Measurements from ENCODE around the gene SLAMF6.
"Not testable (repeated sequence)": the region's sequence is repeated elsewhere in the genome, so short reads cannot be mapped to it uniquely, and the experiment has no call there.

Gene SLAMF6

DNA sequence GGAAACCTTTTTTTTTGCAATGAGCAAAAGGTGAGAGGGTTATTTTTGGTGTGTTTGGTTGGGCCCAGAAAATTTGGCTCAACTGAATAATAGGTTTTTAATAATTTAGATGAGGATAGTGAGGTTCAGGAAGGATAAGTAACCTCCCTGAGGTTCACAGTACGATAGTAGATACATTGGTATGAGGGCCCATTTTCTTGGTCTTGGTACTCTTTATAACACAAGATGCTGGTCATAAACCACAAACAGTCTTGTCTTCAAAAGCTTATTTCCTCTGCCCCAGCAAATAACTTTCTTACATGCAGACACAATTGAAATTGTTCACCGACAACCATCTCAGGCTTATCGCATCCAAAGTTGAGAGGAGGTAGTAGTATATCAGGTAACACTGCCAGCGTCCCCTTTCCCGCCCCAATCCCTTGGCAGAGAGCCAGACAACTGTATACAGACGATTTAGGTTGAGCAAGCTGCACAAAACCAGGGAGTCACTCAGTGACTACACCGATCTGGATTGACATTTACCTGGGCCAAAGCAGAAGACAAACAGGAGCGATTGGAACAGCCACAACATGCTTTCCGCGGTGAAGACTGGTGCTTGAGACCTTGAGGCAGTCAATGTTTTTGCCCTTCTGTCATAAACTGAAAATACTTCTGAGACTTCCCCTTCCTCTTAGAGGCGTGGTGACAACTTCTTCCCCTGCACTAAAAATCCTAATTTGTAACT lies at the start of gene SLAMF6:
SLAMF6 (minus strand) TSS at position 634 of the 724 bp plus-strand sequence; CDS start at position 571, 63 bp downstream.
- no peak for FAIRE-seq

DNA sequence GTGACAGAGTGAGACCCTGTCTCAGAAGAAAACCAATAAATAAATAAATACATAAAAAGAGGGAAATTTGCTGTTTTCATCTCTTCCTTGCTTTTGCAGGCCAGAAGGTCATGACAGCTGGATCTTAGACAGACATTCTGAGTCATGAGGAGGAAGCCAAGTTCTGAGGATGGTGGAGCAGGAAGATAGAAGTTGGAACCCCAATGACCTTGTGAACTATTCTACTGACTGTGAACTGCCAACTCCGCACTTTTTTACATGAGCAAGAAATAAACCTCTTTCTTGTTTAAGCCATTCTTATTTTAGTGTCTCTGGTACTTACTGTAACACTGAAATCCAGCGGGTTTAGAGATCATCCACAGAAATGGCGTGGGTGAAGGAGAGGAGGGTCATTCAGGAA lies 47.8 kb upstream of the SLAMF6 start:
- FAIRE-seq, result no peak

- FAIRE-seq, result no peak
Measured at GRCh38 chr1:160569806-160570205, 46.8 kb upstream of the SLAMF6 start.

DNA sequence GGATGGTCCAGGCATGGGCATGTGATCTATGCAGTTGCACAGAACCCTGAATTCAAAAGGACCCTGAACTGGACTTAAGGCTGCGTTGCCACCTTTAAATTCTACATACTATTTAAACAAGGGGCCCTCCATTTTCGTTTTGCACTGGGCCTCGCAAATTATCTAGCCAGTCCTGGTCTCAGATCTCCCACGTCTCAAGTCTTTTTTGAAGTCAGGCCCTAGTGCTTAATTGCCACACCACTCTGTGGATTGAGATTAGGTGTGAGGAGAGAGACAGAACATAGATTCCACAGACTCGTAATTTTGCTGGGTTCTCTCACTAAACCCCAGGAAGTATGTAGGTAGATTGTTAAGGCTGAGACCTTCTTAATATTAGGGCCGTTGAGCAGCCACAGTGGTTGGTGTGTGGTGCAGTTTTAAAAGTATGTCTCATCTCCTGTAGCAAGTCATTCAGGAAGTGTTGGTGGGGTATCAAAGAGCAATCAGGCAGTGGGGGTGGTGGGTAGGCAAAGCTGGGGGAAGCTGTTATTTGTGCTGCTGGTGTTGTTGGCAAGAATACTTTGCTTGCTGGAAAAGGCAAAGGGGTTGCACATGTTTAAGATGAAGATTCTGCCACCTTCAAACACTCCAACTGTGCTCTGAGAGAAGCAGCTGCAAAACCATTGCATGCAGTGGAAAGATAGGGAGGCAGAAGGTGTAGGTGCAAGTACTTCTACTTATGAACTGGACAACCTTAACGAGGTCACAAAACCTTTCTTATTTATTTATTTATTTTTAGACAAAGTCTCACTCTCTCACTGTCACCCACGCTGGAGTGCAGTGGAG lies 45.0 kb upstream of the SLAMF6 start:
- no peak for FAIRE-seq

- FAIRE-seq, result no peak
Measured at GRCh38 chr1:160567341-160567740, 44.3 kb upstream of the SLAMF6 start.

GRCh38 chr1:160565564-160565963 lies 42.5 kb upstream of the SLAMF6 start:
- FAIRE-seq, result no peak

DNA sequence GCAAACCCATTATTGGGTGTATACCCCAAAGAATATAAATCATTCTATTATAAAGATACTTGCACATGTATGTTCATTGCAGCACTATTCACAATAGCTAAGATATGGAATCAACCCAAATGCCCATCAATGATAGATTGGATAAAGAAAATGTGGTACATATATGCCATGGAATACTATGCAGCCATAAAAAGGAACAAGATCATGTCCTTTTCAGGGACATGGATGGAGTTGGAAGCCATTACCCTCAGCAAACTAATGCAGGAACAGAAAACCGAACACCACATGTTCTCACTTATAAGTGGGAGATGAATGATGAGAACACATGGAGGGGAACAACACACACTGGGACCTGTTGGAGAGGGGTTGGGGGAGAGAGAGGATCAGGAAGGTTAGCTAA lies 40.2 kb upstream of the SLAMF6 start:
- not testable (repeated sequence) for FAIRE-seq

DNA sequence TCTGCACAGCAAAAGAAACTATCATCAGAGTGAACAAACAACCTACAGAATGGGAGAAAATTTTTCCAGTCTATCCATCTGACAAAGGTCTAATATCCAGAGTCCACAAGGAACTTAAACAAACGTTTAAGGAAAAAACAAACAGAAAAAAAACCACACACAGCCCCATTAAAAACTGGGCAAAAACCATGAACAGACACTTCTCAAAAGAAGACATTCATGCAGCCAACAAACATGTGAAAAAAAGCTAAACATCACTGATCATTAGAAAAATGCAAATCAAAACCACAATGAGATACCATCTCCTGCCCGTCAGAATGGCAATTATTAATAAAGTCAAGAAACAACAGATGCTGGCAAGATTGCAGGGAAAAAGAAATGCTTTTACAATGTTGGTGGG lies 39.7 kb upstream of the SLAMF6 start:
- FAIRE-seq, result not testable (repeated sequence)

DNA sequence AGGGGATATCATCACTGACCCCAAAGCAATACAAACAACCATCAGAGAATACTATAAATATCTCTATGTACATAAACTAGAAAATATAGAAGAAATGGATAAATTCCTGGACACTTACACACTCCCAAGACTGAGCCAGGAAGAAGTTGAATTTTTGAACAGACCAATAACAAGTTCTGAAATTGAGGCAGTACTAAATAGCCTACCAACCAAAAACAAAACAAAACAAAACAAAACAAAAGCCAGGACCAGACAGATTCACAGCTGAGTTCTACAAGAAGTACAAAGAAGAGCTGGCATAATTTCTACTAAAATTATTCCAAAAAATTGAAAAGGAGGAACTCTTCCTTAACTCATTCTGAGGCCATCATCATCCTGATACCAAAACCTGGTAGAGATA lies 37.8 kb upstream of the SLAMF6 start:
- FAIRE-seq, result no peak

GRCh38 chr1:160560045-160560705 lies 37.1 kb upstream of the SLAMF6 start:
- FAIRE-seq, result no peak

DNA sequence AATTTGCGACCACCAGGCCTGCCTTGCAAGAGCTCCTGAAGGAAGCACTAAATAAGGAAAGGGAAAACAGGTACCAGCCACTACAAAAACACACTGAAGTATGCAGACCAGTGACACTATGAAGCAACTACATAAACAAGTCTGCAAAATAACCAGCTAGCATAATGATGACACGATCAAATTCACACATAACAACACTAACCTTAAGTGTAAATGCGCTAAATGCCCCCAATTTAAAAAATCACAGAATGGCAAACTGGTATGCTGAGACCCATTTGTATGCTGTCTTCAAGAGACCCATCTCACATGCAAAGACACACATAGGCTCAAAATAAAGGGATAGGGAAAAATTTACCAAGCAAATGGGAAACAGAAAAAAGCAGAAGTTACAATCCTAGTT lies 36.4 kb upstream of the SLAMF6 start:
- not testable (repeated sequence) for FAIRE-seq

DNA sequence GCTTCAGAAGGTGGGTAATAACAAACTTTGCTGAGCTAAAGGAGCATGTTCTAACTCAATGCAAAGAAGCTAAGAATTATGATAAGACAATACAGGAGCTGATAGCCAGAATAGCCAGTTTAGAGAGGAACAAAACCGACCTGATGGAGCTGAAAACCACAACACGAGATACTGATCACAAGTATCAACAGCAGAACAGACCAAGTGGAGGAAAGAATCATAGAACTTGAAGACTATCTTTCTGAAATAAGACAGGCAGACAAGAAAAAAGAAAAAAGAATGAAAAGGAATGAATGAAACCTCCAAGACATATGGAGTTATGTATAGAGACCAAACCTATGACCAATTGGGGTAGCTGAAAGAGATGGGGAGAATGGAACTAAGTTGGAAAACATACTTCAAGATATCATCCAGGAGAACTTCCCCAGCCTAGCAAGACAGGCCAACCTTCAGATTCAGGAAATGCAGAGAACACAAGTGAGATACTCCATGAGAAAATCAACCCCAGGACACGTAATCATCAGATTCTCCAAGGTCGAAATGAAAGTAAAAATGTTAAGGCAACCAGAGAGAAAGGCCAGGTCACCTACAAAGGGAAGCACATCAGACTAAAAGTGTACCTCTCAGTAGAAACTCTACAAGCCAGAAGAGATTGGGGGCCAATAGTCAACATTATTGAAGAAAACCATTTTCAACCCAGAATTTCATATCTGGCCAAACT lies 35.8 kb upstream of the SLAMF6 start:
- FAIRE-seq, result no peak

GRCh38 chr1:160553778-160554177 lies 30.7 kb upstream of the SLAMF6 start:
- FAIRE-seq, result no peak

DNA sequence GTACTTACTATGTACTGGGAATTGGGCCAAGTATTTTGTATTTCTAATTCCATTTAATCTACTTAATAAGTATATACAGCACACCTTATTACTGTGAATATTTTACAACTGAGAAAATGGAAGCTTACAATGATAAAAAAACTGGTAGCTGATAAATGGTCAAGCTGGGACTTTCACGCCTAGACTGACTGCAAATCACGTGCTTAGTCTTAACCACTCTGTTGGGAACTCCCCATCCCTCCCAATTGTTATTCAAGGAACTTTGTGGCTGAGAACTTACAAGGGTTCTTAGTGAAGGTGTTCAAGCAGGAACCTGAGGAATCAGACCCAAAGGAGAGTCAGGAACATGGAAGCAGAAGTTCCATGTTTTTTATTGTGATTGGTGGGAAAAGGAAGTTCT lies 29.4 kb upstream of the SLAMF6 start:
- no peak for FAIRE-seq

DNA sequence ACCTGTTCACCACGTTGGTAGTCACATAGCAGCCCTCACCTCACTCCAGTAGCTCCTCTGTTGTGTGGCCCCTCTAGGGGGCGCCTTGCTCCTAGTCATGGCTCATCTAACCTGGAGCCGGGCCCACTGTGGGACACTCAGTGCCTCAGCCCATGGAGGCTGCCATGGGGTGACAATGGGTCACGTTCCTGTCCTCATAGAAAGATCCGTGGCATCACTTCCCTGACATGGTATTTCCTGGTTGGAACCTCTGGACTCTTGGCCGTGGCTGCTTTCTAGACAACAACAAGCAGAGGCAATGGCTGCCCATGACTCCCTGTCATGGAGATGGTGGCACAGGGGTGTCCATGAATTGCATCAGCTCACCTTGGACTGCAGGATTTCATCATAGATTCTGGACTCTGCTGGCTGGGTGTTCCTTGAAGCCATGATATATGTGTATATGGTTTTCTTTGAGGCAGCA lies 27.5 kb upstream of the SLAMF6 start:
- no peak for FAIRE-seq

DNA sequence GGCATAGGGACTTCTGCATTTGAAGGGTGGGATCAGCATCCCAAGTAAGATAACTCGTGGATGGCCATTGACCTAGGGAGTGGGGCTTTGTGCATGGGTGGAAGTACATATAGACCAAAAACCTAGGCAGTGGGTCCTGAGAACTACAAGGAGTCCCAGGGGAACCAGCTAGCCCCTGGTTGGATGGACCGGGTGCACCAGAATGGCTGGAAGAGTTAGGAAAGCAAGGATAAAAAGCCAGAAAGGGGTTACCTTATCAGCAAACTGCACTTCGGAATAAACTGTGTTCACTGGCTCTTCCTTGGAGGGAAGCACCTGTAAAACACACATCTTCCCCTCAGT lies 26.6 kb upstream of the SLAMF6 start:
- no peak for FAIRE-seq

- no peak for FAIRE-seq
Measured at GRCh38 chr1:160548960-160549664, 26.1 kb upstream of the SLAMF6 start.

DNA sequence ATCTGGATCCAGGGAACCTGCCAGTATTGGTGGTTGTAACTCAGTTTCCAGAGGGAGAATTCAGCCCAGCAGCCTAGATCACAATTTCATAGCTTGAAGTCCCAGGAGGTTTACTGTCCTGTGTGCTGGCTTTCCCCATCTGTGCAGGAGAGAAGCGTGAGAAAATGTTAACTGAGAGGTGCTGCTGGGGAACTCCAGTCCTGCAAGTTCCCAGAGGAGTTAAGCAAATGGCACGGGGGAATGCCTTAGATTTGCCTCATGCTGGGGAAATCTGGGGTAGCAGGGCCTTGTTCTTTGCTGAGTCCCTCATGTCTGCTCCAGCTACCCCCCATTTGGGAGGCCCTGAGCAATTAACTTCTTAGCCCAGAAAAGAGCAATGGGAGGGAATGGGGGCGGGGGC lies 25.1 kb upstream of the SLAMF6 start:
- no peak for FAIRE-seq

DNA sequence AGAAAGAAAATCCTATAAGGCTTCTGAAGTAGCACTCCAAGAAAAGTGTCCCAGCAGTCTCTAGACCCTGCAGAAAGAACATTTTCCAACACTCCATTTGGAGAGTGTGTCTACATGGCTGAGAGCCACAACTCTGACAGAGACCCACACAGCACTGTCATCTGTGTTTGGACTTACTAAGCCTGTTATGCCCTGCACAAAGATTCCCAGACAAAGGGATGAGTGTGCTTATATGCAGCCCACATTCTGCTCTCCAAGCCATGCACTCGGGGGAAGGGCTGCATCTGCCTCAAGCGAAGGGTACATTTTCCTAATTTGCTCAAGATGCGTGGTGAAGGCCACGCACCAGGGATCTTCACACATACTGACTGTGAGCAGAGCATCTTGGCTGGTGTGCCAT lies 24.4 kb upstream of the SLAMF6 start:
- FAIRE-seq, result no peak

DNA sequence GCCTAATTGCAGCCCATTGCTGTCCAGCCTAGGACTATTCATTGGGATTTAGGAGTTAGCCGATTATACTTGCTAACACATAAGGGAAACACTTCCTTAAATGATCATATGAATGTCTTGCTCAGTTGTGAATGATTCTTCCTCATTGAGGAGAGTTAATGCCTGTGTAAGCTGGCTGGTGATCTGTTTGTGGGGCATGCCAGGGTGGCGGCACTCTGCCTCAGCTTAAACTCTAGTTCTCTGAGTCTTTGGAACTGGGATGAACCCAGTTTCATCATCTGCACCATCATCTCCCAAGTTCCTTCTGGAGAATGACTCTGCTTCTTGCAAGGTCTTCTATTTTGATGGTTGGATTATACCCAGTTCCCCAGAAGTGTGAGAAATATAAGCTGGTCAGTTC lies 23.9 kb upstream of the SLAMF6 start:
- FAIRE-seq, result no peak

- no peak for FAIRE-seq
Measured at GRCh38 chr1:160544647-160545046, 21.6 kb upstream of the SLAMF6 start.

DNA sequence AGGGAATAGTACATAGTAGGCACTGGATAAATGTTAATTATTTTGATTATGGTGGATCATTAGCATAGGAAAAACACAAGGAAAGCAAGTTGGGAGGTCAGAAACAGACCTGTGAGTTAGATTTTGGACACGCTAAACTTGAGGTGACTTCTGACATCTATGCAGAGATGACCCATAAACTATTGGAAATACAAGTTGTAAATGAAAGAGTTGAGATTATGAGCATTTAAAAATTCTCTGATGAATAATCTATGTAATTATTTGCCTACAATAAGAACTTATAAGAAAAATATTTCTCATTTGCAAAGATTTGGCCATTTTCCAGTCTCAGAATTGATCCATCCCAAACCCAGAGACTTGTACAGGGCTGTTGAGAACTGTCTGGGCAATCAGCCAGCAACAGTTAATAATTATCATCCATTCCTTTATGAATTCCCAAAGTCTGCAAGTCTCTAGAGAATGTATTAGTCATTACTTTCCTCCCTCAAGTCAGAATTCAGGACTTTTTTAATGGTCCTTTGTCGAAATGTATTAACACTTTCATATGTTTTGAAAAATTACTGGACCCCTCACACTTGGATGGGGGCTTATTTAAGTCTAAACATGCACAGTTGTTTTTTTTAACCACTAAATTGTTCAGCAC lies 19.4 kb upstream of the SLAMF6 start:
- no peak for FAIRE-seq
